Activated T-helper 1 cell treated with anti-CD3 and anti-CD28 coated beads, Interleukin-2, amount 50 U/mL, for 16 hours (primary cell): ENCODE measurements around the gene C1QTNF2.
A peak's percentile ranks its signal among the peaks of the same experiment; 100 is the strongest.

Source experiments
- DNase-seq, 2 donors: peaks; one replicate each; pipeline ENCODE4 v3.0.0-alpha.2; 2020; ENCODE audit warnings: low read depth in 1 of 2, low spot score in 1 of 2

The C1QTNF2 gene, protein sequence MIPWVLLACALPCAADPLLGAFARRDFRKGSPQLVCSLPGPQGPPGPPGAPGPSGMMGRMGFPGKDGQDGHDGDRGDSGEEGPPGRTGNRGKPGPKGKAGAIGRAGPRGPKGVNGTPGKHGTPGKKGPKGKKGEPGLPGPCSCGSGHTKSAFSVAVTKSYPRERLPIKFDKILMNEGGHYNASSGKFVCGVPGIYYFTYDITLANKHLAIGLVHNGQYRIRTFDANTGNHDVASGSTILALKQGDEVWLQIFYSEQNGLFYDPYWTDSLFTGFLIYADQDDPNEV

DNA sequence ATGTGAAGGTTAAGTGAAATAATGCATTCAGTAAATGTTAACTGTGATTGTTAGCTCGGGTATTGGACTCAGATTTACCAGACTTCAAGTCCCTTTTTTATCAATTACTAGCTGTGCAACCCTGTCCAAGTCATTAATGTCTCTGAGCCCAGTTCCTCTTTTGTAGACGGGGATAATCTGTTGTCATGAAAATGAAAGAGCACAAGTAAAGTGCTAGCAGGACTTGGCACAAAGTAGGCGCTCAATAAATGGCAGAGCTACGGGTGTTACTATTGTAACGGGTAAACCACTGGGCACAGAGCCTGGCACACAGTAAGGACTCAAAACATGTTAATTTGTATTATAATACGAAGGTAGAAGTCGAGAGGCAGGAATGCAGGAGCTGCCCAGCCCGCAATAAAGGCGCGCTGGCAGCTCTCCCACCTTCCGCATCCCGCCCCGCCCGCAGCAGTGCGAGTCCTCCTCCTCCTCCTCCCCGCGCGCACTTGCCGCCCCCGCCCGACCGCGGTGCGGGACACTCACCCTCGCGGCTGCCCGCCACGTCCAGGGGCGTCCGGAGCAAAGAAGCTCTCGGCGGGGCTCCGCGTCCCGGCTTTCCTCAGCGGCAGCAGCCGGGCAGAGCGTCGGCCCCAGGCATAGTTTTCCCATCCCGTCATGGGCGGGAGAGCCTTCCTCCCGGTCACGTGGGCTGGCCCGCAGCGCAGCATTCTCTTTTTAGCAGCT is at the start of gene C1QTNF2:
Gene C1QTNF2, minus strand, starts transcription at position 637 of the 723 bp plus-strand sequence. CDS start 15,615 bp downstream, outside the sequence.
- no peak for DNase-seq

DNA sequence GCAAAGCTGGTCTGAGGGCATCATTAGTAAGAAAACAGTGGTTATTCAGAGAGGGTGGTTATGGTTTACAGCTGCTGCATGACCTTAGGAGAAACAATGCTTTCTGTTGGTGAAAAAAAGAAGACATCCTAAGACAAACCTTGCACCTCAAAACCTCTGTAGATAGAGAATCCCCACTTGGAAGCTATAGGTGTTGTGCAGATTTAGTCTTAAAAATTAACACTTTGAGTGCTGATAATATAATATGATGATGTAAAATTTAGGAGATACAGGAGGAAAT is 49.8 kb upstream of the C1QTNF2 start:
- no peak for DNase-seq

DNA sequence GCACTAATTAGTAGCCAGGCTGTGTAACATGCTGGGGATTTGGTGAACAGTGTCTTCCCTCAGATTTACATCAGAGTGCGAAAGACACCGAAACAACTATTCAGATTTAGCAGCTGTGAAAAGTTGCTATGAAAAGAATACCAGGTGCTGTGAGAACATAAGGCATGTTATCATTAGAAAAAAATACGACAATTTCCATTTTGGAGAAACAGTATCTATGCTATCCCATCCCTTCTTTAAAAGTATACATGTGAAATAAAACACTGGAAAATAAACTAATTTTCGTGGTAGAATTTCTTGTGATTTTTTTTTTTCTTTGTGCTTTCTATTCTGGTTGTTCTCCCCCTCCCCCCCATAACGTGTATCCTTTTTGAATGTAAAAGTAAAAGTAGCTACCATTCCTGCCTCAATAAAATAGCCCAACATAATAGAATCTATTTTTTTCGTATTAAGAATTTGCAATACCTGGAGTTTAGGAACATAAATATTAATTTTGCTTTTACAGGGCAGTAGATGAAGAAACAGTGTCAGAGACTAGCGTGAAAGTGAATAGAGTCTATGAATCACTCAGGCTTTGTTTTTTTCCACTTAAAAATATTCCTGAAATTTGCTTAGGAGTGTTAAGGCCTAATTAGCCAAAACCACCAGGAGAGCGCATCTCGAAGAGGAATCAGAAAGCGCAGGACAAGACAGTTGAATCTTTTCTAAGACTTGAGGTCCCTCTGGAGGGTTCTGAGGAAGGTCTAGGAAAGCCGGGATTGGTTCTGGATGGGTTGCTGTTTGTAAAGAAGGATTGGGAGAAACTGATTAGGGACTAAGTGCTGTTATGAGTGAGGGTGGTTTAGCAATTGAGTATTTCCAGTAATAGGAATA is 49.3 kb upstream of the C1QTNF2 start:
- DNase-seq: no peak

DNA sequence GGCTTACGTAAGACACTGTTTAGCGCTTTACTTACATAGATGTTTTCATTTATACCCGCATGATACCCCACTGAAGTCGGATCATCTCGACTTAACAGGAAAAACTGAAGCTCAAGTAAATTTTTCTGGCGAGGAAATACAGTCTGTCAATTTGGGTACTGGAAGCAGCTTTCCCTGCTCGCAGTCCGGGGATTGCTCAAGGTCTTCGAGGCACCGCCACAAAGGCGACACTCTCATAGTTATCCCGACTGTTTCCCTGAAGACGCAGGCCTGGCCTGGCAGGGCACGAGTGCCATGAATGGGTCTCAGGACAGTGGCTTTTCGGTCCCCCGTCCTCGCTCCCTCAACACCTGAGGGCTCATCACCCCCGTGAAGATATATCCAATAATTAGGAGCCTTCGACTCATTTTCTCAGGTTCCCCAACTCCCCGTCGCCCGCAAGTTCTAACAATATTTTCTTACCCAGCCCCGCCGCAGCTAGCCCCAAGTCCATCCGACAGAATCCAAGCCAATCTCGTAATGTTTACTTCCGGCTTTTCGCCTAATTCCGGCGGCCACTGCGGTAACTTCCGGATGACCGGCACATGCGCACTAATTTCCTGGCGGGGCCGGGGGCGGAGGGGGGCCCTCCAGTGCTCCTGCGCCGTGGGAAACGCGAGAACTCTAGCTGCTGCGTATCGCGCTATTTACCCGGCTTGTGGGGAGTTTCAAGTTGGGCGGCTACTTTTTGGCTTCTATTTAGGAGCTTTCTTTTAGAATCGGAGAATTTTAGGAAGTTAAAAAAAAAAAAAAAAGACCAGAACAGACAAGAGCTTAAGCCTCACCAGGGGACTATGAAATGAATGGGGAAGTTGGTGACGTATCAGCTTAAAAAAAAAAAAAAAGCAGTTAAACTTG is 48.4 kb upstream of the C1QTNF2 start, which contains the start of gene SLU7:
Gene SLU7, minus strand, starts transcription at position 521 of the 897 bp plus-strand sequence. CDS start 3,787 bp downstream, outside the sequence.
- DNase-seq: peak; percentile 83 to 88

DNA sequence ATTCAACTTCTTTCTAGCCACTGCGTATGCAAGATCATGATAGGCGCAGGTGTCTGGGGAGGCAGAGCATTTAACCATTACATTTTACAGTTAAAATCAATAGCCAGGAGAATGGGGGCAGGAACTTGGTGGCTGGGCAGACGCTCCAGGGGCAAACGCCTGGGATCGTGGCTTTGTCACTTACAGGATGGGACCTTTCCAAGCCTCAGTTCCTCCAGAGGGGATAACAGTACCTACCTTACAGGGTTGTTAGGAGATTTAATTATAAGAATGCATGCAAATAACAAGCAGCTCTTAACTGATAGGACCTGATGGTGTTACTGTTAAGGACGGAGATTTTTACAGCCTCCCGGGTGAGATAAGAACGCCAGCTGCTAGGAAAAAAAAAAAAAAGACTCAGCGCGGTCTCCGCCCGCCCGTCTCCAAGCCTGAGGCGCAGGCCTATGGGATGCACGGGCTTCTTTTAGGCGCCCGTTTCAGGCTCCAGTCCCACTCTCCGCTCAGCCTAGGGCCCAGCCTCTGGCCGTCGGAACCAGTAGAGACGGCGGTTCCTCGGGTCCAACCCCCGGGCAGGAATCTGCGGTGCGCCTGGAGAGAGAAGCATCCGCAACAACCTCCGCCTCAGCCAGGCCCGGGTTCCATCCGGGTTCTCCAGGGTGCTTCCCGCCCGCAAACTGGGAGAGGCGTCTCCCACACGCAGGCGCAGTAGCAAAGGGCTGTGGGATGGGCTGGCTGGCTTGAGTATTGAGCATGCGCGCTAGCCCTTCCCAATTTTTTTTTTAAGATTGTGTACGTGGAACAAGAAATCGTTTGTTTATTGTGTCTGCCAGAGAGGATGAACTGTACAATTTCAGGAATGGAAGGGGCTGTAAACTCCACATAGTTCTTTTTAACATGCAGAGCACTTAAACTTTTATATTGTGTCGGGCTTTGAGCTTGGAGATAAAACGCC is 29.3 kb upstream of the C1QTNF2 start, which contains the start of gene FAM200C:
Gene FAM200C, minus strand, starts transcription at position 653 of the 952 bp plus-strand sequence. CDS start 4,564 bp downstream, outside the sequence.
- peak; percentile 21 to 39 for DNase-seq

DNA sequence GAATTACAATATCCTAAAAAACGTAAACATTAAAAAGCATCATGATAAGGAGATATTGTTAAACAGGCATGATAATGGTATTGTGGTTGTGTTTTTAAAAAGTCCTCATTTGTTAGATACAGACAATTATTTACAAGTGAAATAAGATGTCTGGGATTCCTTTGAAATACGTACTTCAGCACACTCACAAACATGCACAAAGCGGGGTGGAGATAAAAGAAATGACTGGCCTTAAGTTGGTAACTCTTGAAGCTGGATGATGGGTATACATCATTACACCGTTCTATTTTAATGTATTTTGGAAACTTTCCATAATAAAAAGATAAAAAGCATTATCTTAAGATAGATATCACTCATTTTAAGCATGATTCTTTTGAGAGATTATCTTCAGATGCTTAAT is 28.4 kb upstream of the C1QTNF2 start:
- DNase-seq: no peak

DNA sequence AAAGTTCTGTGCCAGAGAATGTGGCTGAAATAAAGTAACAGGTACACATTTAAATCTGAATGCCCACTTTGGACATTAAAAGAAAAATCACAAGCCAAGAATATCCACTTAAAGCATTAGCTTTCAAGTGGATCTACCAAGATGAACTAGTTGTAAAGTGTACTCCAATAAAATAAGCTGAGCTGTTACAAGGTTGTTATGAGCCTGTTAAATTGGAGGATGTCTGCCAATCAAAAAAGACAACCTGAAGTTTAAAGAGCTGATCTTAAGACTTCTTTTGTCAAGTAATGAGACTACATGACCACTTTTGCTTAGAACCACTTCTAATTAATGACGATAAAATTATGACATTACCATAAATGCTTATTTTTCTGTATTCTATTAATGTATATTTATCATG is 27.1 kb upstream of the C1QTNF2 start:
- no peak for DNase-seq

DNA sequence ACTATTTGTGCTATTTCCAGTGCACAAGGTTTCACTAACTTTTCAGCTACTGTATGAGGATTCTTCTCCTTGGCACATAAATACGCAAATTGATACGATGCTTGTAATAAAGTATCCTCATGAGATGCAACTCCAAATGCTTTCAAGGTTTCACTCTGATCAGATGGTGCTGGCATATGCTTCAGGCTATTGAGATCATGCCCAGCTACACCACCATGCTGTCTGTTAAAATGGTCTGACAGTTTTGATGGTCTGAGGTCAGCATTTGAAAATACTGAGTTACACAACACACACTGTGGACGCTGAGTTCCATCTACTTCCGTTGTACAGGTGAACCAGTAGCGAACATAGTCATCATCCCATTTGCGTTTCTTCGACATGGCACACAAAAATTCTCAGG is 24.7 kb upstream of the C1QTNF2 start:
- no peak for DNase-seq

DNA sequence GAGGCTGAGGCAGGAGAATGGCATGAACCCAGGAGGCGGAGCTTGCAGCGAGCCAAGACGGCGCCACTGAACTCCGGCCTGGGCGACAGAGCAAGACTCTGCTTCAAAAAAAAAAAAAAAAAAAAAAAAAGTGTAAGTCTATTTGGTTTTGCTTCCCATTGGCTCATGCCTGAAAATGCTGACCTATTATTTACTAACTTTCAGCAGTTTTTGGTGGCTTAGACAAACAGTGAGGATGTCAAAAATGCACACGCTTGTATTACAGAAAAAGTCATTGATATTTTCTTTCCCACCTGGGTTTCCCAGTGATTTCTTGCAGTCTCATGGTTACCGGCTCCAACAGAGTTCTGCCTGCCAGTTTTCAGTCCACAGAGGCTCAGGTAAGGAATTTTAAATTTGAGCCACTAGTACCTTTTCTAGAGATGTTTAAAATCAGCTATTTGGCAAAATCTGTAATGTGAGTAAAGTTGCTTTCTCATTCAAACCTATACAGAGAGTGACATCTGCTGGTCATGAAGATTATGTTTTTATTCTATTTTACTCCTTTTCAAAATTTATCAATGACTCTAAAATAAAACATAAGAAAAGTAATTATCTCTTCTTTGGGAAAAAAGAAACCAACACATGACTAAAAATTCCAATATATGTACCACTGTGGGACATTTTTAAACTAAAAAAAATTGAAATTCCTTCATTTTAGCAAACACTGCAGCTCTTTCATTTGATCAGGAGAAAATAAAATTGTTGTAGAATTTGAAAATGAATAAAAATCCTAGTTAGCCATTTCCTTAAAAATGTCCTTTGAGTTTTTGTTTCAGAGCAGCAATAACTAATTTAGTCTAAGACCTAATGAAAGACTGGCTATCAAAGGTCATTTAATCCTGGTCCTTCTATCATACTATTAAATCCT is 20.6 kb upstream of the C1QTNF2 start:
- no peak for DNase-seq

DNA sequence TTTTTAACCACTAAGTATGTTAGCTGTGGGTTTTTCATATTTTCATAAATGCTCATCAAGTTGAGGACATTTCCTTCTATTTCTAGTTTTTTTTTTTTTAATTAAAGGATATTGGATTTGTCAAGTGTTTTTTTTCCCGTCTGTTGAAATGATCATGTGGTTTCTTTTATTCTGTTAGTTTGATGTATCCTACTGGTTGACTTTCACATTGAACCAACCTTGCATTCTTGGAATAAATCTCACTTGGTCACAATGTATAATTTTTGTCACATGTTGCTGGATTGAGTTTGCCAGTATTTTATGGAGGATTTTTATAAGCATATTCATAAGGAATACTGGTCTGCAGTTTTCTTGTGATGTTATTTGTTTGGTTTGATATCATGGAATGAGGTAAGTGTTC is 17.0 kb upstream of the C1QTNF2 start:
- no peak for DNase-seq

DNA sequence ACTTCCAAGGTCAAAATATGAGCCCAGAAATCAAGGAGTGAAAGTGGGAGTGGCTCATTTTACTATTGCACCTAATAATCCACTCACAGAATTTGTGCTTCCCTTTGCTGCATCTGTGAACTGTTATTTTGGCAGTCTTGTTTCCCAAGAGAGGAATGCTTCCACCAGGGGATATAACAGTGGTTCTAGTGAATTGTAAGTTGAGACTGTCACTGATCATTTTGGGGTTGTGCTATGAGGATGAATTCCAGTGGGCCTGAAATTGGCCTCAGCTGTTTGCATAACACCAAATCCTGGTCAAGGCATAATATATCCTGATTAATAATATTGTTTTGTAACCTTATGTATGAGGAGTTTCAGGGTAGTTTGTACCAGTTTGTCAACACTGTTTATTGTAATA is 15.1 kb upstream of the C1QTNF2 start:
- no peak for DNase-seq

DNA sequence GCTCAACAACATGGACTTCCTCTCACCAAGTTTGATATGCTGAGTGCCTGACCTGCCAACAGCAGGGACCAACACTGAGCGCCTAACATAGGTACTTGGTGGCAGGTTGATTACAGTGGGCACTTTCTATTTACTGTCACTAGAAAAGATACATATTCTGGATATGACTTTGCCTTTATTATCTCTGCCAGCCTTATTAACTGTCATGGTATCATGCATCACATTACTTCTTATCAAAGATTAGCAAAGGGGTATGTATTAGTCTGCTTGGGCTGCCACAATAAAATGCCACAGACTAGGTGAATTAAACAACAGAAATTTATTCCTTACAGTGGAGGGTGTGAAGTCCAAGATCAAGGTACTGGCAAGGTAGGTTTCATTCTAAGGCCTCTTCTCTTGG is 14.3 kb upstream of the C1QTNF2 start:
- DNase-seq: no peak

DNA sequence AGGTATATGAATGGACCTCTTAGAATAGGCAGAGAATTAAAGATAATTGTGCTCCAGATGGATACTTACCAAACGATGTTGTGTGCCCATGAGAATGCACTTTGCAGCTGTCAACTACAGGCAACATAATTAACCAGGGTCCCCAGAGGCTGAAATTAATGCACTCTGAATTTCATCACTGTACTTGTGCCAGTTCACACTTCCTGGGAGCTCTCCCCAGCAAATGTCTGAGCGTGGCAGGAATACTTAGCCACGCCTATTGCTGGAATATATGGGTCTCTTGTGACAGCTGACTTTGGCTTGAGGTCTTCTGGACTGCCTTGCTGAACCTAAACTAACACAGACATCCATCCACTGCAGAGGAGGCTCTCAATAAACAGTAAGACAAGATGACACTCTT is 11.9 kb upstream of the C1QTNF2 start:
- DNase-seq: no peak

DNA sequence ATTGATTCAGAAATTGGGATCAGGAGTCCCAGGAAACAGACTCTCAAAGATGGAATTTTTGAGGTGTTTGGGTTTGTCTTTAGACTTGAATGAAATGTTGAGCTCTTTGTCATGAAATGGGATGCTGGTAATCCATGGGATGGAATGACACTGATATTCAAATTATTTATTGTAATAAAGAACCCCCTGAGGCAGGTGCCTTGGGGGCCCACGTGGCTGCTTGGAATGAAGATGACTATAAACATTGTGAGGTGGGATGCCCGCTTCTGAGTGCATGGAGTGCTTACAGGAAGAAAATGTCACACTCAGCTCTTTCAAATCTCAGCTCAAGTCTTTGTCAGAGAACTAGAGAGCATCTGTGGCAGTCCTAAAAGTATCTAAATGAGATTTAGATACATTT is 9.6 kb upstream of the C1QTNF2 start:
- no peak for DNase-seq

DNA sequence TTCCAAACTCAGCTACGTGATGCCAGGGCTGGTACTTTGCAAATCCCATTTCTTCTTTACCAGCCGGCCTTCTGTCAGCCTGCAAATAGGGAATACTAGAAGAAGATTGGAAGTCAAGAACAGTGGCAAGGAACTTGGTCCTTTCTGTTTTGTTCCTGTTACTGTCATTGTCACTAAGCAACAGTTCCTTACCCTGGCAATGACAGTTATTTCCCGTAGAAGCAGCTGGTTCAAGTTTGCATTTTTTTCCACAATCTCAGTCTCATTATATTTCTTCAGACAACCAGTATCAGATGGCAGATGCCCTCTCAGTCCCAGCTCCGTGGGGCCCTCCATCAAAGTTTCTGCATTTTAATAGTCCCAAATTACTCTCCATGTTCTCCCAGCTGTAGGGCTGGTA is 9.1 kb upstream of the C1QTNF2 start:
- no peak for DNase-seq

DNA sequence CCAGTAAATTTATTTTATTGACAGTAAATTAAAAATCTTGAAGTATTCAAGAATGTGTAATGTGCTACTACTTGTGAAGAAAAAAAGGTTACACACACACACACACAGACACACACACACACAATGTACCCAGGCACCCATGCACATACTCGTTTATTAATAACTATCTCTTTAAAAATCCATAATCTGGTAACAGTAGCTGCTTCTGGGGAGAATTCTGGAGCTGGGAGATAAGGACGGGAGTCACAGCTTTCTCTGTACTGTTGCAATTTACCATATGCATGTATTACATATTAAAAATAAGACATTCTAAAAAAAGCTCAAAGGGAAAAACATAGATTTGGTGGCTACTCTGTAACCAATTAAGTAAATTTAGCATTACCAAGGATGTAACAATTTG is 7.9 kb upstream of the C1QTNF2 start:
- no peak for DNase-seq

DNA sequence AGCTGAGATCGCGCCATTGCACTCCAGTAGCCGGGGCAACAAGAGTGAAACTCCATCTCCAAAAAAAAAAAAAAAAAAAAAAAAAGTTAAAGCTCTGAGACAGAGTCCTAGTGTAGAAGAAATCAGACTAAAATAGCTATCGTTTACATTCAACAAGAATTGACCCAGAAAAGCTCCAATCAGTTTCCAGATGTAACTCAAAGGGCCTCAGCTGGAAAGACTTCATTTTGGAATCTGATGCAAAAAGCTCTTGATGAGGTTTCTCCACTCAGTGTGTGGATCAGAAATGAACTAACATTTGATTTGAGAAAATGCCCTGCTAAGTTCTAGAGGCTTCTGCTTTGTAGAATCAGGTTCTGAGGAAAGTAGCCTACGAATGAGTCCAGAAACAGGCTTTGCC is 7.2 kb upstream of the C1QTNF2 start:
- no peak for DNase-seq

DNA sequence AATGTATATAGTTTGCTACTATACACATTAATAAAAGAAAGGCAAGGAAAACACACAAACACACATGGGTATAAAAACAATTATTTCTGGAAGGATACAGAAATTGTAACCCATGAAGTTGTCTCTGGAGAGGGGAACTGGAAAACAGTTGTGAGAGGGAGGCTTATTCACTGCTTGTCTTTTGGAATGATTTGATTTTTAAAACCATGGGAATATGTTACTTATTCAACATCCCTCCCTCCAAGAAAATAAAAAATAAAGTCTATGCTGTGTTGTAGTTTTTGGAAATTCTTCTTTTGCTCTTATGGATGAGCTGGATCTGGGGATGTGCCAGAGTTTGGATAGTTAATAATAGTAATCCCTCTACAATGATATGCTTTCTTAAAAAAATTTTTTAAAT is 6.0 kb upstream of the C1QTNF2 start:
- DNase-seq: no peak

DNA sequence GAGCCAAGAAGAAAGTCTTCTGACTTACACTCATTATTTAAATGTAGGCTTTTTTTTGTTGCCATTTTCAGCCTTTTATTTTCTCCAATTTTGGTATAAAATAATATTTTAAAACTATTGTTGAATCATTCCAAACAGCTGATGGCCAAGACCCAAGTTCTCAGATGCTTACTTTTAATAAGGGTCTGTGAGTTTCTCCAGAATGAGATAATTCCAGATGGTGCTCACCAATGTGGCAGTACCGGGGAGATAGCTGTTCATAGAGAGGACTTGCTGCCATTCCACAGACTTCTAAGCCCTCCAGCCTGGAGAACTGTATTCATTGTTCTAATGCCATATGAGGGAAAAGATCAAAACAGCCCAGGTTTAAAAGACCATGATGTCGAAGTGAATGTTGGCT is 5.3 kb upstream of the C1QTNF2 start:
- no peak for DNase-seq
